GM19467 (cell line): Measurements from ENCODE around the gene TECPR1.
A peak's percentile ranks its signal among the peaks of the same experiment; 100 is the strongest.

Experiments
- ATAC-seq: cut with Tn5 transposase; IDR thresholded peaks from one replicate; pipeline ENCODE4 v1.9.1; 2021; ENCODE audit warnings: mild to moderate bottlenecking, moderate library complexity; ENCODE audit not compliant: unreplicated experiment

Gene TECPR1

GRCh38 chr7:98193474-98194180, 58.4 kb downstream of the TECPR1 start:
- no peak for ATAC-seq

- no peak for ATAC-seq
Observed at GRCh38 chr7:98192781-98193457, 59.1 kb downstream of the TECPR1 start.

GRCh38 chr7:98191668-98192431, 60.2 kb downstream of the TECPR1 start:
- ATAC-seq = no peak

GRCh38 chr7:98189559-98189958, 62.5 kb downstream of the TECPR1 start:
- no peak for ATAC-seq

GRCh38 chr7:98187138-98187502, 64.9 kb downstream of the TECPR1 start:
- no peak for ATAC-seq

- no peak for ATAC-seq
Observed at GRCh38 chr7:98186452-98187137, 65.4 kb downstream of the TECPR1 start.

GRCh38 chr7:98185101-98185500, 66.9 kb downstream of the TECPR1 start:
- ATAC-seq = no peak

- no peak for ATAC-seq
Observed at GRCh38 chr7:98180751-98181150, 71.3 kb downstream of the TECPR1 start.

GRCh38 chr7:98178762-98179490, 73.1 kb downstream of the TECPR1 start:
- ATAC-seq = no peak

- ATAC-seq = no peak
Observed at GRCh38 chr7:98178321-98178720, 73.7 kb downstream of the TECPR1 start.

GRCh38 chr7:98177553-98177952, 74.5 kb downstream of the TECPR1 start:
- ATAC-seq = no peak

GRCh38 chr7:98175260-98175940, 76.6 kb downstream of the TECPR1 start:
- ATAC-seq = no peak

- no peak for ATAC-seq
Observed at GRCh38 chr7:98174334-98175259, 77.4 kb downstream of the TECPR1 start.

GRCh38 chr7:98171449-98171848, 80.6 kb downstream of the TECPR1 start:
- ATAC-seq = no peak

GRCh38 chr7:98170966-98171365, 81.1 kb downstream of the TECPR1 start:
- no peak for ATAC-seq

- ATAC-seq = no peak
Observed at GRCh38 chr7:98168904-98169621, 83.0 kb downstream of the TECPR1 start.

GRCh38 chr7:98168181-98168903, 83.7 kb downstream of the TECPR1 start:
- ATAC-seq = peak; percentile 59

GRCh38 chr7:98167653-98168052, 84.4 kb downstream of the TECPR1 start:
- ATAC-seq = no peak
